Duodenal mucosa (tissue), 2 donors: ENCODE results near the gene PRKCD.

ENCODE experiments used
- H3K27ac ChIP-seq: one replicate; pipeline ENCODE4 v1.7.0; 2013; ENCODE audit warnings: low read depth, low read length
- H3K27me3 ChIP-seq, 2 donors: one replicate each; pipeline ENCODE4 v1.7.0; 2013; ENCODE audit warnings: low read length in 2 of 2, control low read depth in 1 of 2; ENCODE audit not compliant: insufficient read depth in 2 of 2, control insufficient read depth in 1 of 2
- H3K36me3 ChIP-seq, 2 donors: one replicate each; pipeline ENCODE4 v1.7.0; 2013; ENCODE audit warnings: low read length in 2 of 2, control low read depth in 1 of 2; ENCODE audit not compliant: insufficient read depth in 2 of 2, control insufficient read depth in 1 of 2
- H3K4me1 ChIP-seq, 2 donors: one replicate each; pipeline ENCODE4 v1.7.0; 2013; ENCODE audit warnings: low read length in 2 of 2, control low read depth in 1 of 2; ENCODE audit not compliant: insufficient read depth in 2 of 2, control insufficient read depth in 1 of 2
- H3K4me3 ChIP-seq, 2 donors: one replicate each; pipeline ENCODE4 v1.7.0; 2013; ENCODE audit warnings: low read length in 2 of 2, low read depth in 1 of 2
- H3K9ac ChIP-seq, 2 donors: one replicate each; pipeline ENCODE4 v1.7.0; 2013; ENCODE audit warnings: low read length in 2 of 2, low read depth in 1 of 2
- H3K9me3 ChIP-seq, 2 donors: one replicate each; pipeline ENCODE4 v1.7.0; 2013; ENCODE audit warnings: low read length in 2 of 2, control low read depth in 1 of 2; ENCODE audit not compliant: control insufficient read depth in 1 of 2

PRKCD gene

GRCh38 chr3:53240989-53241972, 80.3 kb downstream of the PRKCD start:
- Histone ChIP-seq H3K4me3 (no peak overlapping the region), H3K9ac (no peak overlapping the region), H3K4me1 (peaks cover 36 to 46% of the 10 kb centered on the region in 2 donors)

DNA sequence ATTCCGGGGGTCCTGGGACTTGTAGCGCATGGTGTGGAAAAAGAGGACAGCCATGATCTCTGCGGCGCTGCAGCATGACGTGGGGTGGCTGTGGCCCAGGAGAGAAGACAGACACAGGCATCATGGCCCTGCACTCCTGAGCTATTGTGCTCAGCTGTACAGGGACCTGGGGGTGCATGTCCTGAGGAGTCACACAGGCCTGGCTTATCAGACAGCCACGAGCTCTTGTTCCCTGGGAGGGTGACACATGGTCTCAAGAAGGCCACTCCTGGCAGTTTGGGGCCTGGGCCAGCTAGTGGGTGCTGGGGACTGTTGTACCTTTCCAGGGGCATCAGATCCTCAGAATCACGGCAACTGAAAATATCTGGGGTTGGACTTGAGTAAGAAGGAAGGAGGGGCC, 81.1 kb downstream of the PRKCD start:
- Histone ChIP-seq H3K9me3 (no peaks in the 10 kb centered on the region), H3K9ac (no peak overlapping the region), H3K27ac (no peak overlapping the region), H3K4me1 (peaks cover 29 to 39% of the 10 kb centered on the region in 2 donors), H3K27me3 (no peaks in the 10 kb centered on the region), H3K36me3 (peaks cover 15 to 50% of the 10 kb centered on the region in 2 donors), H3K4me3 (no peak overlapping the region)

More at GRCh38 chr3:53240989-53241972, 80.3 kb downstream of the PRKCD start:
- Histone ChIP-seq H3K9me3 (no peaks in the 10 kb centered on the region), H3K27me3 (no peaks in the 10 kb centered on the region), H3K36me3 (peaks cover 15 to 59% of the 10 kb centered on the region in 2 donors), H3K27ac (no peak overlapping the region)
